ENCODE results near the gene FILIP1.

GRCh38 chr6:75299801-75300530, 193.6 kb downstream of the FILIP1 start:
- TF ChIP-seq CTCF (conservative IDR thresholded peaks at IDR 0.05; ENCODE audit: low read depth, low read length) (no peak), EZH2 (IDR thresholded peaks at IDR 0.05; ENCODE audit: low read length, unreplicated experiment) (no peak), EZH2phosphoT487 (IDR thresholded peaks at IDR 0.05; ENCODE audit: borderline replicate concordance, low read length) (no peak)
